ENCODE data around the gene KRT4.

DNA sequence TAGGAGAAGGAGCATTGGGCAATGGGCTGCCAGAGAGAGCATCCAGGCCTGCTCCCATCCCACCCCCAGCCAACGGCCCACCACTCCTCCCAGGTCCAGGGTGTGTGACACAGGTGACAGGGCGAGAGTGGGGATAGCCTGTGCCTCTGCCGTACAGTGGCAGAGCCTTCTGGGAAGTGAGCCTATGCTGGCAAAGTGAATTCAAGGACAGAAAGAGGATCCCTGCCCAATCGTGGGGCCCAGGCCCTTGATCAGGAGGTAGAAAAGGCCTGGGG is 20.7 kb upstream of the KRT4 start:
- TF ChIP-seq CTCF (IDR thresholded peaks at IDR 0.05) = no peak
- TF ChIP-seq POLR2A (IDR thresholded peaks at IDR 0.05) = no peak
